Heart left ventricle (tissue), 16 donors: ENCODE results near the gene CNGA3. TPM values are rescaled to one million over a fixed set of nuclear protein-coding genes. Genes with fewer than 3 reads are reported as not detected.

Source experiments
- ATAC-seq, 4 donors: fragments of 200-7000 bp; cut with Tn5 transposase; one replicate each; pipeline ENCODE4 v1.9.1; 2020 to 2022; ENCODE audit warnings: moderate library complexity in 4 of 4, mild to moderate bottlenecking in 3 of 4, moderate number of reproducible peaks in 1 of 4
- DNase-seq, 5 donors: peaks; one replicate each; pipeline ENCODE4 v3.0.0-alpha.2; 2020
- H3K27ac ChIP-seq, 12 donors: fragments of 200-600 bp; sonication (generic) in 4 of 12; one replicate each; pipeline versions ENCODE4 v1.5.0 to v1.8.0; 2016 to 2022; ENCODE audit warnings: mild to moderate bottlenecking in 2 of 12
- H3K27me3 ChIP-seq, 9 donors: fragments of 200-600 bp; sonication (generic) in 2 of 9; one replicate each; pipeline versions ENCODE4 v1.5.1 to v1.8.0; 2016 to 2022; ENCODE audit warnings: mild to moderate bottlenecking in 3 of 9
- H3K36me3 ChIP-seq, 9 donors: fragments of 200-600 bp; sonication (generic) in 2 of 9; one replicate each; pipeline versions ENCODE4 v1.5.0 to v1.8.0; 2018 to 2022; ENCODE audit warnings: mild to moderate bottlenecking in 2 of 9
- H3K4me1 ChIP-seq, 12 donors: fragments of 200-600 bp; sonication (generic) in 4 of 12; one replicate each; pipeline versions ENCODE4 v1.5.0 to v1.8.0; 2016 to 2022; ENCODE audit warnings: mild to moderate bottlenecking in 3 of 12
- H3K4me3 ChIP-seq, 12 donors: fragments of 200-600 bp; sonication (generic) in 4 of 12; one replicate each; pipeline versions ENCODE4 v1.5.0 to v1.8.0; 2017 to 2022; ENCODE audit warnings: mild to moderate bottlenecking in 9 of 12, moderate library complexity in 4 of 12
- H3K9me3 ChIP-seq, 12 donors: fragments of 200-600 bp; sonication (generic) in 4 of 12; one replicate each; pipeline versions ENCODE4 v1.5.0 to v1.8.0; 2016 to 2022; ENCODE audit warnings: mild to moderate bottlenecking in 1 of 12
- CTCF ChIP-seq, 12 donors: fragments of 200-600 bp; sonication (generic) in 4 of 12; IDR thresholded peaks; one replicate each; pipeline versions ENCODE4 v1.5.0 to v1.8.0; 2018 to 2022; ENCODE audit warnings: antibody characterized with exemption in 12 of 12, mild to moderate bottlenecking in 5 of 12
- POLR2A ChIP-seq, 2 donors: fragments of 450-650 bp; IDR thresholded peaks; one replicate each; pipeline ENCODE4 v1.6.1; 2017; ENCODE audit warnings: antibody characterized with exemption in 2 of 2, mild to moderate bottlenecking in 2 of 2, moderate library complexity in 2 of 2
- WGBS, 4 donors: extraction: QIAGEN DNeasy Blood & Tissue Kit in 2 of 4; methylation state at CpG; one replicate each; pipeline versions ENCODE4 v1.1.5 to v1.1.7; 2013 to 2018; 5-methylcytosine and 5-hydroxymethylcytosine counted together
- intact Hi-C, 10 donors: fragments of 100-400 bp; cut with DNase I; formaldehyde crosslinking; loops; one replicate each; pipeline versions ENCODE4 v1.11.1 to v1.14.2; 2022
- polyA plus RNA-seq, 2 donors: library from polyadenylated mRNA; stranded (reverse); fragments of 200-250 nt; gene quantifications; one replicate each; pipeline ENCODE4 v1.2.3, GENCODE V29; 2013
- total RNA-seq, 9 donors: library from RNA; depleted of rRNA in 2 of 9; stranded (reverse); fragments of >200 nt in 2 of 9; fragmentation: NEBNext Ultra II Directional in 3 of 9; extraction: Animal tissue kit (Norgen Biotek cat#: 25700) in 3 of 9; gene quantifications; one replicate each; pipeline versions ENCODE4 v1.1.0 to v1.2.4, GENCODE V29; 2016 to 2023
- donor health status: ischemic (EF 13 %, LVEDD 7.1; RV severe dilation, severe dysfunction).
- donor health status: healthy with polysubstance abuse.
- donor health status: DM: no; HTN: yes; CAD: no.
- donor health status: DM: no; HTN: no; CAD: no.
- donor health status: ischemic (EF 25% LVEDD 6.9; RV normal size, moderate dysfunction).
- donor health status: ischemic (EF 25% LVEDD 5.7; RV mildly dilated, moderate dysfunction).
- donor health status: healthy.
- donor health status: DM: yes; HTN: yes; CAD: no.
- donor health status: ischemic (EF 35%, LVEDD 5.7; RV mildly dilated, moderate dysfunction).
- donor health status: nonischemic (EF 11% LVEDD 7.7; RV severe dilation, severe dysfunction).
- donor health status: DM: yes; HTN: yes; CAD: no.
- donor health status: PGD.
- donor health status: ischemic (EF 29% LVEDD 5.4; RV normal size, mild dysfunction).
- donor health status: nonischemic (EF 23%, LVEDD 6.1; RV moderate dilation, normal function).

CNGA3 gene
- total and polyA plus RNA-seq, 11 donors = 0.43 TPM; not detected in 10

GRCh38 chr2:98395977-98396376 lies 49.7 kb downstream of the CNGA3 start:
- Histone ChIP-seq H3K4me1 (no peaks in the 10 kb centered on the region), H3K4me3 (no peak overlapping the region), H3K36me3 (no peaks in the 10 kb centered on the region), H3K9me3 (no peaks in the 10 kb centered on the region), H3K27ac (no peak overlapping the region), H3K27me3 (peaks cover 0 to 17% (median 0%) of the 10 kb centered on the region in 9 donors)
- DNase-seq = no peak
- TF ChIP-seq POLR2A (IDR thresholded peaks at IDR 0.05) (no peak), CTCF (IDR thresholded peaks at IDR 0.05) (no peak)
- intact Hi-C loops = no loop called here
- ATAC-seq = no peak
- 87 to 92% (median 91%) methylated on average over 6 of the region's 6 CpGs for WGBS, 4 donors

DNA sequence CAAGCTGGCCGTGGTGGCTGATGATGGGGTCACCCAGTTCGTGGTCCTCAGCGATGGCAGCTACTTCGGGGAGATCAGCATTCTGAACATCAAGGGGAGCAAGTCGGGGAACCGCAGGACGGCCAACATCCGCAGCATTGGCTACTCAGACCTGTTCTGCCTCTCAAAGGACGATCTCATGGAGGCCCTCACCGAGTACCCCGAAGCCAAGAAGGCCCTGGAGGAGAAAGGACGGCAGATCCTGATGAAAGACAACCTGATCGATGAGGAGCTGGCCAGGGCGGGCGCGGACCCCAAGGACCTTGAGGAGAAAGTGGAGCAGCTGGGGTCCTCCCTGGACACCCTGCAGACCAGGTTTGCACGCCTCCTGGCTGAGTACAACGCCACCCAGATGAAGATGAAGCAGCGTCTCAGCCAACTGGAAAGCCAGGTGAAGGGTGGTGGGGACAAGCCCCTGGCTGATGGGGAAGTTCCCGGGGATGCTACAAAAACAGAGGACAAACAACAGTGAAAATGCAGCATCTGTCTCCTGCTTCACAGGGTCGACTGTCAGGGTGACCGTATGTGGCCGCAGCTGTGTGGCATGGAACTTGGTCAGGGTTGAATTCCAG lies 50.6 kb downstream of the CNGA3 start:
- 91 to 93% (median 92%) methylated on average over 22 to 23 of the region's 23 CpGs for WGBS, 4 donors

GRCh38 chr2:98399140-98399539 lies 52.9 kb downstream of the CNGA3 start:
- Histone ChIP-seq H3K27me3 (peaks cover 0 to 20% (median 0%) of the 10 kb centered on the region in 9 donors), H3K4me3 (no peak overlapping the region), H3K9me3 (no peaks in the 10 kb centered on the region), H3K4me1 (no peaks in the 10 kb centered on the region), H3K36me3 (no peaks in the 10 kb centered on the region), H3K27ac (no peak overlapping the region)
- no peak for TF ChIP-seq POLR2A (IDR thresholded peaks at IDR 0.05)
- WGBS, 4 donors = 65 to 73% (median 72%) methylated on average over 4 of the region's 4 CpGs
- intact Hi-C loops = no loop called here
- ATAC-seq (no peak), DNase-seq (no peak)

More for the DNA sequence above, 50.6 kb downstream of the CNGA3 start:
- TF ChIP-seq CTCF (IDR thresholded peaks at IDR 0.05) (no peak), POLR2A (IDR thresholded peaks at IDR 0.05) (no peak)
- Histone ChIP-seq H3K4me3 (no peak overlapping the region), H3K27ac (no peak overlapping the region), H3K4me1 (no peaks in the 10 kb centered on the region), H3K9me3 (no peaks in the 10 kb centered on the region), H3K27me3 (peaks cover 0 to 20% (median 0%) of the 10 kb centered on the region in 9 donors), H3K36me3 (no peaks in the 10 kb centered on the region)
- ATAC-seq (no peak), DNase-seq (no peak)
- intact Hi-C loops = no loop called here

GRCh38 chr2:98403878-98404277 lies 57.6 kb downstream of the CNGA3 start:
- no peak for ATAC-seq
- no peaks in the 10 kb centered on the region for H3K4me1 ChIP-seq

More at GRCh38 chr2:98403878-98404277, 57.6 kb downstream of the CNGA3 start:
- Histone ChIP-seq H3K36me3 (no peaks in the 10 kb centered on the region), H3K27me3 (peaks cover 0 to 16% (median 0%) of the 10 kb centered on the region in 9 donors), H3K4me3 (no peak overlapping the region), H3K9me3 (no peaks in the 10 kb centered on the region), H3K27ac (no peak overlapping the region)
- TF ChIP-seq POLR2A (IDR thresholded peaks at IDR 0.05) (no peak), CTCF (IDR thresholded peaks at IDR 0.05) (no peak)
- DNase-seq = no peak
- intact Hi-C loops = no loop called here
